K562 (cell line): ENCODE results near the gene ROS1. TPM values are rescaled to one million over a fixed set of nuclear protein-coding genes. Genes with fewer than 3 reads are reported as not detected.

Source experiments
- ATAC-seq: fragments of 200-7000 bp; cut with Tn5 transposase; 3 replicates; pipeline ENCODE4 v1.9.1; 2020; ENCODE audit warnings: moderate library complexity
- BruUV-seq: library from RNA; stranded (reverse); fragments of 400-500 nt; replicated peaks from 2 replicates; lab custom pipeline; 2021; lab: Mats Ljungman, UMichigan
- CTCF ChIA-PET: fragments of 300-600 bp; formaldehyde crosslinking; extraction: SDS; loops from one replicate; lab custom pipeline; 2021; ENCODE audit warnings: low intra/inter-chr PET ratio; lab: Yijun Ruan, JAX
- POLR2A ChIA-PET: fragments of 300-600, 350-650 bp; sonication (Branson Sonifier 250); formaldehyde crosslinking; extraction: SDS; loops from one replicate; lab custom pipeline; 2021; ENCODE audit warnings: antibody characterized with exemption, inconsistent platforms; lab: Yijun Ruan, JAX
- DNase-seq, 4 experiments: peaks; one replicate each; pipeline versions ENCODE4 v3.0.0 to v3.0.0-alpha.2; 2011 to 2018; ENCODE audit warnings: low spot score in 3 of 4, mixed read lengths in 3 of 4; ENCODE audit errors: extremely low read depth in 1 of 4
- FAIRE-seq: peaks from 2 replicates; lab custom pipeline; 2011; peaks lifted over from hg19 to GRCh38; lab: Jason Lieb, UNC
- H2AFZ ChIP-seq: 2 replicates; pipeline ENCODE4 v1.6.0; 2011; ENCODE audit warnings: low read depth, low read length, control low read depth, inconsistent platforms
- H3K27ac ChIP-seq: fragments of 200-600 bp; 3 replicates; pipeline ENCODE4 v1.8.0; 2011; ENCODE audit warnings: low read depth, mild to moderate bottlenecking, control low read depth, inconsistent platforms, low read length, moderate library complexity, mixed read lengths; ENCODE audit errors: extremely low read depth
- H3K27me3 ChIP-seq, 2 experiments: fragments of 300-600 bp in 1 of 2; 2 replicates in 1 of 2; 3 replicates in 1 of 2; pipeline versions ENCODE4 v1.6.0 to v1.8.0; 2011; ENCODE audit warnings: inconsistent platforms in 2 of 2, low read length in 2 of 2, mild to moderate bottlenecking in 1 of 2, mixed read lengths in 1 of 2, moderate library complexity in 1 of 2; ENCODE audit not compliant: control insufficient read depth in 2 of 2, insufficient read depth in 2 of 2
- H3K36me3 ChIP-seq: fragments of 300-600 bp; 3 replicates; pipeline ENCODE4 v1.8.0; 2011; ENCODE audit warnings: mild to moderate bottlenecking, low read length, inconsistent platforms; ENCODE audit not compliant: control insufficient read depth, insufficient read depth
- H3K4me1 ChIP-seq, 2 experiments: fragments of 200-600 bp in 1 of 2; replicated peaks in 1 of 2; 2 replicates in 1 of 2; 3 replicates in 1 of 2; pipeline versions ENCODE4 v1.5.1 to v1.8.0; 2011; ENCODE audit warnings: inconsistent platforms in 2 of 2, low read length in 2 of 2, mild to moderate bottlenecking in 1 of 2, mixed read lengths in 1 of 2, moderate library complexity in 1 of 2; ENCODE audit not compliant: control insufficient read depth in 2 of 2, insufficient read depth in 2 of 2
- H3K4me2 ChIP-seq: 2 replicates; pipeline ENCODE4 v1.6.1; 2011; ENCODE audit warnings: low read length, control low read depth, inconsistent platforms, mixed read lengths; ENCODE audit not compliant: insufficient read depth
- H3K4me3 ChIP-seq: fragments of 200-600 bp; sonication (generic), shearing (Covaris generic); 2 replicates; pipeline ENCODE4 v1.5.1; 2016; ENCODE audit warnings: control low read depth, inconsistent platforms
- H3K79me2 ChIP-seq: fragments of 200-600 bp; 3 replicates; pipeline ENCODE4 v1.8.0; 2011; ENCODE audit warnings: low read length, inconsistent platforms; ENCODE audit not compliant: control insufficient read depth, insufficient read depth
- H3K9ac ChIP-seq, 2 experiments: 2 replicates each; pipeline versions ENCODE4 v1.6.0 to v1.6.1; 2011; ENCODE audit warnings: low read depth in 2 of 2, low read length in 2 of 2, control low read depth in 1 of 2, inconsistent platforms in 1 of 2, mild to moderate bottlenecking in 1 of 2, mixed read lengths in 1 of 2; ENCODE audit not compliant: insufficient read depth in 1 of 2
- H3K9me1 ChIP-seq: one replicate; pipeline ENCODE4 v1.6.0; 2011; ENCODE audit warnings: inconsistent platforms, mild to moderate bottlenecking, low read length, moderate library complexity; ENCODE audit not compliant: control insufficient read depth, insufficient read depth
- H3K9me3 ChIP-seq: replicated peaks from 2 replicates; pipeline ENCODE4 v1.5.1; 2011; ENCODE audit warnings: low read depth, low read length, inconsistent platforms; ENCODE audit not compliant: control insufficient read depth, insufficient read depth
- H4K20me1 ChIP-seq: replicated peaks from 2 replicates; pipeline ENCODE4 v1.6.1; 2011; ENCODE audit warnings: low read length, inconsistent platforms, mixed read lengths; ENCODE audit not compliant: control insufficient read depth, insufficient read depth
- E2F3 ChIP-seq: fragments of 250-450 bp; sonication (Bioruptor Pico); IDR thresholded peaks from 2 replicates; pipeline ENCODE4 v1.4.0; 2020; ENCODE audit warnings: mild to moderate bottlenecking
- ELK1 ChIP-seq: sonication (generic); formaldehyde crosslinking; IDR thresholded peaks from 2 replicates; pipeline ENCODE4 v1.8.1; 2022; ENCODE audit warnings: missing genetic modification reagents
- HMGN3 ChIP-seq: IDR thresholded peaks from 2 replicates; pipeline ENCODE4 v1.6.1; 2011; ENCODE audit warnings: borderline replicate concordance, low read depth, mild to moderate bottlenecking, mixed read lengths, low read length; ENCODE audit not compliant: insufficient read length; ENCODE audit errors: extremely low read depth
- ZNF324 ChIP-seq: fragments of 250-450 bp; sonication (Bioruptor Pico); IDR thresholded peaks from 2 replicates; pipeline ENCODE4 v1.4.0; 2020; ENCODE audit warnings: mild to moderate bottlenecking
- WGBS: fragments of 100-300 bp; shearing (Covaris generic); methylation state at CpG from one replicate; pipeline ENCODE4 v1.1.6; 2016; ENCODE audit warnings: low coverage, mixed read lengths; ENCODE audit not compliant: insufficient coverage; ENCODE audit errors: missing lambda C conversion rate; 5-methylcytosine and 5-hydroxymethylcytosine counted together
- in situ Hi-C: fragments of 300-500 bp; cut with MboI; formaldehyde crosslinking; loops from 4 replicates; pipeline ENCODE4 v1.15.0; 2018; ENCODE audit warnings: inconsistent platforms, mixed read lengths
- intact Hi-C: fragments of 100-400 bp; cut with micrococcal nuclease; formaldehyde crosslinking; loops from 2 replicates; pipeline ENCODE4 v1.14.2; 2022
- polyA plus RNA-seq, 8 experiments: library from polyadenylated mRNA; depleted of rRNA in 4 of 8; stranded (reverse) in 5 of 8; unstranded in 3 of 8; fragments of >200 nt; fragmentation: Nextera tagmentation in 2 of 8; fragmentation: Illumina TruSeq in 1 of 8; extraction: Ambion mirVana in 2 of 8; extraction: Trizol in 1 of 8; gene quantifications; 2 replicates each; pipeline versions ENCODE4 v1.2.1 to v1.2.3, GENCODE V29; 2011 to 2014; ENCODE audit warnings: inconsistent platforms in 1 of 8, missing spikeins in 1 of 8
- total RNA-seq, 7 experiments: library from RNA; depleted of rRNA in 6 of 7; stranded (reverse); fragments of >200 nt in 6 of 7; fragmentation: Illumina TruSeq in 2 of 7; extraction: Trizol in 2 of 7; gene quantifications; 2 replicates each; pipeline versions ENCODE4 v1.2.1 to v1.2.3, GENCODE V29; 2011 to 2021; ENCODE audit warnings: low replicate concordance in 1 of 7
- TF ChIP-seq, protein P1 (sequence below), 2 experiments: fragments of 450-650 bp in 1 of 2; sonication (generic) in 1 of 2; formaldehyde crosslinking in 1 of 2; IDR thresholded peaks; 2 replicates each; pipeline versions ENCODE4 v1.7.1 to v1.9.0; 2016 to 2022; ENCODE audit warnings: inconsistent platforms in 1 of 2, mild to moderate bottlenecking in 1 of 2, missing genetic modification reagents in 1 of 2
- TF ChIP-seq, protein P2 (sequence below): sonication (generic); formaldehyde crosslinking; IDR thresholded peaks from 2 replicates; pipeline ENCODE4 v1.8.0; 2022; ENCODE audit warnings: mild to moderate bottlenecking, low read depth, missing genetic modification reagents

Gene ROS1
- total and polyA plus RNA-seq, 9 of the 15 experiments (the other 6 are each of a cell fraction or from before 2014, with no cell fraction given), result under 0.01 to 0.16 (median 0.04) TPM; not detected in 6

GRCh38 chr6:117391874-117392583, 33.7 kb downstream of the ROS1 start:
- H3K4me3 ChIP-seq, result no peak overlapping the region
- H3K27me3 ChIP-seq, result peaks cover 0 to 3% of the 10 kb centered on the region in 2 experiments; a peak in 1 of 5 replicates
- H3K79me2 ChIP-seq, result no peaks in the 10 kb centered on the region
- no peak for TF ChIP-seq E2F3 (CRISPR knock-in tag)
- TF ChIP-seq, protein P1, sequence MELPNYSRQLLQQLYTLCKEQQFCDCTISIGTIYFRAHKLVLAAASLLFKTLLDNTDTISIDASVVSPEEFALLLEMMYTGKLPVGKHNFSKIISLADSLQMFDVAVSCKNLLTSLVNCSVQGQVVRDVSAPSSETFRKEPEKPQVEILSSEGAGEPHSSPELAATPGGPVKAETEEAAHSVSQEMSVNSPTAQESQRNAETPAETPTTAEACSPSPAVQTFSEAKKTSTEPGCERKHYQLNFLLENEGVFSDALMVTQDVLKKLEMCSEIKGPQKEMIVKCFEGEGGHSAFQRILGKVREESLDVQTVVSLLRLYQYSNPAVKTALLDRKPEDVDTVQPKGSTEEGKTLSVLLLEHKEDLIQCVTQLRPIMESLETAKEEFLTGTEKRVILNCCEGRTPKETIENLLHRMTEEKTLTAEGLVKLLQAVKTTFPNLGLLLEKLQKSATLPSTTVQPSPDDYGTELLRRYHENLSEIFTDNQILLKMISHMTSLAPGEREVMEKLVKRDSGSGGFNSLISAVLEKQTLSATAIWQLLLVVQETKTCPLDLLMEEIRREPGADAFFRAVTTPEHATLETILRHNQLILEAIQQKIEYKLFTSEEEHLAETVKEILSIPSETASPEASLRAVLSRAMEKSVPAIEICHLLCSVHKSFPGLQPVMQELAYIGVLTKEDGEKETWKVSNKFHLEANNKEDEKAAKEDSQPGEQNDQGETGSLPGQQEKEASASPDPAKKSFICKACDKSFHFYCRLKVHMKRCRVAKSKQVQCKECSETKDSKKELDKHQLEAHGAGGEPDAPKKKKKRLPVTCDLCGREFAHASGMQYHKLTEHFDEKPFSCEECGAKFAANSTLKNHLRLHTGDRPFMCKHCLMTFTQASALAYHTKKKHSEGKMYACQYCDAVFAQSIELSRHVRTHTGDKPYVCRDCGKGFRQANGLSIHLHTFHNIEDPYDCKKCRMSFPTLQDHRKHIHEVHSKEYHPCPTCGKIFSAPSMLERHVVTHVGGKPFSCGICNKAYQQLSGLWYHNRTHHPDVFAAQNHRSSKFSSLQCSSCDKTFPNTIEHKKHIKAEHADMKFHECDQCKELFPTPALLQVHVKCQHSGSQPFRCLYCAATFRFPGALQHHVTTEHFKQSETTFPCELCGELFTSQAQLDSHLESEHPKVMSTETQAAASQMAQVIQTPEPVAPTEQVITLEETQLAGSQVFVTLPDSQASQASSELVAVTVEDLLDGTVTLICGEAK (IDR thresholded peaks at IDR 0.05), result peak; percentile 77
- TF ChIP-seq, protein P1 (CRISPR knock-in tag; IDR thresholded peaks at IDR 0.05), result no peak
- TF ChIP-seq ZNF324 (CRISPR knock-in tag), result no peak
- no peak for TF ChIP-seq HMGN3
- TF ChIP-seq ELK1, result no peak
- TF ChIP-seq, protein P2, sequence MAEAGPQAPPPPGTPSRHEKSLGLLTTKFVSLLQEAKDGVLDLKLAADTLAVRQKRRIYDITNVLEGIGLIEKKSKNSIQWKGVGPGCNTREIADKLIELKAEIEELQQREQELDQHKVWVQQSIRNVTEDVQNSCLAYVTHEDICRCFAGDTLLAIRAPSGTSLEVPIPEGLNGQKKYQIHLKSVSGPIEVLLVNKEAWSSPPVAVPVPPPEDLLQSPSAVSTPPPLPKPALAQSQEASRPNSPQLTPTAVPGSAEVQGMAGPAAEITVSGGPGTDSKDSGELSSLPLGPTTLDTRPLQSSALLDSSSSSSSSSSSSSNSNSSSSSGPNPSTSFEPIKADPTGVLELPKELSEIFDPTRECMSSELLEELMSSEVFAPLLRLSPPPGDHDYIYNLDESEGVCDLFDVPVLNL (CRISPR knock-in tag), result no peak
- TF ChIP-seq, all 486 proteins: peak for 1
- Histone ChIP-seq H3K9me3 (no peaks in the 10 kb centered on the region), H3K4me1 (no peaks in the 10 kb centered on the region), H3K36me3 (no peaks in the 10 kb centered on the region), H3K9ac (no peak overlapping the region), H4K20me1 (no peaks in the 10 kb centered on the region), H3K27ac (no peak overlapping the region), H2AFZ (no peak overlapping the region), H3K4me2 (no peak overlapping the region), H3K9me1 (no peaks in the 10 kb centered on the region)
- ChIA-PET POLR2A (no interaction called here), CTCF (no interaction called here)
- DNase-seq (no peak), FAIRE-seq (no peak), ATAC-seq (no peak)
- WGBS, result 2% methylated on average over 3 of the region's 3 CpGs
- BruUV-seq, result no TSS peak
- in situ Hi-C loops, result no loop called here
- intact Hi-C loops, result no loop called here
